Mammary epithelial cell (primary cell): Measurements from ENCODE around the gene CXADR.

Source experiments
- EZH2 ChIP-seq: IDR thresholded peaks from 2 replicates; pipeline ENCODE4 v1.6.1; 2012; ENCODE audit warnings: low read length, inconsistent platforms, borderline replicate concordance
- TF ChIP-seq, protein P1 (sequence below), 2 donors: IDR thresholded peaks in 1 of 2; conservative IDR thresholded peaks in 1 of 2; 2 replicates each; pipeline ENCODE4 v1.5.1; 2011 to 2012; ENCODE audit warnings: inconsistent platforms in 2 of 2, low read length in 2 of 2, mild to moderate bottlenecking in 2 of 2, control low read depth in 1 of 2, low read depth in 1 of 2; ENCODE audit not compliant: insufficient read depth in 1 of 2; ENCODE audit errors: extremely low read depth in 1 of 2

DNA sequence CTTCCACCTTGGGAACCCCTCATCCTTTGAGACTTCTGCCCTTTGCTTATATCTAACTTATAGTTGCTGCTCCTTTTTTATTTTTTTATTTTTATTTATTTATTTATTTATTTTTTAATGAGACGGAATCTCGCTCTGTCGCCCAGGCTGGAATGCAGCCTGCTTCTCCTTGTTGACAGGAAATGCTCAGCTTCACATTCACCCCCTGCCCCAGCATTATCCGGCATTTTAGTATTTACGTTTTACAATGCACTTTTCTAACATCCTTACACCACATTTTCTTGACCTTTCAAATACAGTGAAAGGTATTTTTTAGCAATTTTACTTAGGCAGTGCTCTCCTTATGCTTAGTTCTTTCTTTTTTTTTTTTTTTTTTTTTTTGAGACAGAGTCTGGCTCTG is 14.9 kb downstream of the CXADR start:
- TF ChIP-seq, protein P1, sequence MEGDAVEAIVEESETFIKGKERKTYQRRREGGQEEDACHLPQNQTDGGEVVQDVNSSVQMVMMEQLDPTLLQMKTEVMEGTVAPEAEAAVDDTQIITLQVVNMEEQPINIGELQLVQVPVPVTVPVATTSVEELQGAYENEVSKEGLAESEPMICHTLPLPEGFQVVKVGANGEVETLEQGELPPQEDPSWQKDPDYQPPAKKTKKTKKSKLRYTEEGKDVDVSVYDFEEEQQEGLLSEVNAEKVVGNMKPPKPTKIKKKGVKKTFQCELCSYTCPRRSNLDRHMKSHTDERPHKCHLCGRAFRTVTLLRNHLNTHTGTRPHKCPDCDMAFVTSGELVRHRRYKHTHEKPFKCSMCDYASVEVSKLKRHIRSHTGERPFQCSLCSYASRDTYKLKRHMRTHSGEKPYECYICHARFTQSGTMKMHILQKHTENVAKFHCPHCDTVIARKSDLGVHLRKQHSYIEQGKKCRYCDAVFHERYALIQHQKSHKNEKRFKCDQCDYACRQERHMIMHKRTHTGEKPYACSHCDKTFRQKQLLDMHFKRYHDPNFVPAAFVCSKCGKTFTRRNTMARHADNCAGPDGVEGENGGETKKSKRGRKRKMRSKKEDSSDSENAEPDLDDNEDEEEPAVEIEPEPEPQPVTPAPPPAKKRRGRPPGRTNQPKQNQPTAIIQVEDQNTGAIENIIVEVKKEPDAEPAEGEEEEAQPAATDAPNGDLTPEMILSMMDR (conservative IDR thresholded peaks at IDR 0.05 in 1 of 2, IDR thresholded peaks at IDR 0.05 in 1 of 2; ENCODE audit: extremely low read depth in 1 of 2, insufficient read depth in 1 of 2, low read depth in 1 of 2, low read length in 2 of 2) = no peak
- no peak for TF ChIP-seq EZH2
